Osteoblast (primary cell): Measurements from ENCODE around the gene GATC. TPM values are rescaled to one million over a fixed set of nuclear protein-coding genes. Genes with fewer than 3 reads are reported as not detected.
A peak's percentile ranks its signal among the peaks of the same experiment; 100 is the strongest.

ENCODE experiments used
- DNase-seq: peaks from one replicate; pipeline ENCODE4 v3.0.0; 2011; ENCODE audit warnings: low spot score, mixed read lengths; ENCODE audit not compliant: insufficient read length; ENCODE audit errors: missing footprints
- H2AFZ ChIP-seq: 2 replicates; pipeline ENCODE4 v1.6.0; 2011; ENCODE audit warnings: mild to moderate bottlenecking, low read length
- H3K27ac ChIP-seq: 2 replicates; pipeline ENCODE4 v1.5.1; 2011; ENCODE audit warnings: mild to moderate bottlenecking, low read depth, low read length, moderate library complexity
- H3K27me3 ChIP-seq: 2 replicates; pipeline ENCODE4 v1.6.0; 2012; ENCODE audit warnings: mild to moderate bottlenecking, control low read depth, inconsistent platforms, low read length, moderate library complexity; ENCODE audit not compliant: insufficient read depth
- H3K36me3 ChIP-seq: 2 replicates; pipeline ENCODE4 v1.5.1; 2011; ENCODE audit warnings: mild to moderate bottlenecking, low read length, control low read depth, moderate library complexity; ENCODE audit not compliant: insufficient read depth
- H3K4me1 ChIP-seq: 2 replicates; pipeline ENCODE4 v1.5.1; 2011; ENCODE audit warnings: mild to moderate bottlenecking, low read length, control low read depth, moderate library complexity; ENCODE audit not compliant: insufficient read depth
- H3K4me2 ChIP-seq: 2 replicates; pipeline ENCODE4 v1.6.0; 2011; ENCODE audit warnings: mild to moderate bottlenecking, low read length; ENCODE audit not compliant: insufficient read depth
- H3K4me3 ChIP-seq: fragments of 200-600 bp; sonication (generic); 3 replicates; pipeline ENCODE4 v1.5.1; 2012; ENCODE audit warnings: mild to moderate bottlenecking, low read length, inconsistent platforms; ENCODE audit not compliant: insufficient read depth
- H3K79me2 ChIP-seq: 2 replicates; pipeline ENCODE4 v1.6.0; 2012; ENCODE audit warnings: mild to moderate bottlenecking, low read length, control low read depth, inconsistent platforms; ENCODE audit not compliant: insufficient read depth
- H3K9me3 ChIP-seq: 2 replicates; pipeline ENCODE4 v1.5.1; 2011; ENCODE audit warnings: low read depth, low read length, control low read depth
- H4K20me1 ChIP-seq: 2 replicates; pipeline ENCODE4 v1.6.0; 2012; ENCODE audit warnings: mild to moderate bottlenecking, low read length, control low read depth; ENCODE audit not compliant: insufficient read depth
- CTCF ChIP-seq: IDR thresholded peaks from 2 replicates; pipeline ENCODE4 v1.5.1; 2011; ENCODE audit warnings: mild to moderate bottlenecking, low read depth, low read length, moderate library complexity; ENCODE audit errors: extremely low read depth
- total RNA-seq: library from RNA; depleted of rRNA; stranded (reverse); fragments of >200 nt; gene quantifications from 2 replicates; pipeline ENCODE4 v1.2.3, GENCODE V29; 2012

Gene GATC
- total RNA-seq, 1 donor: 14.5 TPM

- Histone ChIP-seq H3K27me3 (no peaks in the 10 kb centered on the region), H2AFZ (no peak overlapping the region), H3K4me3 (no peak overlapping the region), H3K9me3 (no peaks in the 10 kb centered on the region), H3K27ac (no peak overlapping the region), H4K20me1 (no peaks in the 10 kb centered on the region), H3K79me2 (no peaks in the 10 kb centered on the region), H3K36me3 (no peaks in the 10 kb centered on the region), H3K4me2 (no peak overlapping the region), H3K4me1 (no peaks in the 10 kb centered on the region)
- TF ChIP-seq CTCF: no peak
- no peak for DNase-seq
These were observed 39.7 kb upstream of the GATC start for GRCh38 chr12:120406553-120406952.

- Histone ChIP-seq H3K27me3 (no peaks in the 10 kb centered on the region), H3K27ac (no peak overlapping the region), H3K4me3 (no peak overlapping the region), H4K20me1 (no peaks in the 10 kb centered on the region), H3K9me3 (no peaks in the 10 kb centered on the region), H3K4me1 (no peaks in the 10 kb centered on the region), H3K4me2 (no peak overlapping the region), H3K79me2 (no peaks in the 10 kb centered on the region), H2AFZ (no peak overlapping the region), H3K36me3 (no peaks in the 10 kb centered on the region)
- DNase-seq: no peak
- TF ChIP-seq CTCF: no peak
These were observed 37.5 kb upstream of the GATC start for GRCh38 chr12:120408771-120409170.

GRCh38 chr12:120412421-120412820 is 33.8 kb upstream of the GATC start:
- H3K4me1 ChIP-seq: no peaks in the 10 kb centered on the region

More at GRCh38 chr12:120412421-120412820, 33.8 kb upstream of the GATC start:
- H3K27me3 ChIP-seq: no peaks in the 10 kb centered on the region
- no peak overlapping the region for H3K4me3 ChIP-seq
- peak; percentile 60 for DNase-seq
- TF ChIP-seq CTCF: no peak
- H3K27ac ChIP-seq: no peak overlapping the region
- H3K36me3 ChIP-seq: no peaks in the 10 kb centered on the region
- H2AFZ ChIP-seq: no peak overlapping the region
- H4K20me1 ChIP-seq: no peaks in the 10 kb centered on the region
- H3K9me3 ChIP-seq: no peaks in the 10 kb centered on the region
- no peak overlapping the region for H3K4me2 ChIP-seq
- no peaks in the 10 kb centered on the region for H3K79me2 ChIP-seq
